ENCODE measurements around the gene ATP8A2.

The ATP8A2 gene

GRCh38 chr13:25982907-25983306 is 611.1 kb downstream of the ATP8A2 start:
- no peak for DNase-seq

DNA sequence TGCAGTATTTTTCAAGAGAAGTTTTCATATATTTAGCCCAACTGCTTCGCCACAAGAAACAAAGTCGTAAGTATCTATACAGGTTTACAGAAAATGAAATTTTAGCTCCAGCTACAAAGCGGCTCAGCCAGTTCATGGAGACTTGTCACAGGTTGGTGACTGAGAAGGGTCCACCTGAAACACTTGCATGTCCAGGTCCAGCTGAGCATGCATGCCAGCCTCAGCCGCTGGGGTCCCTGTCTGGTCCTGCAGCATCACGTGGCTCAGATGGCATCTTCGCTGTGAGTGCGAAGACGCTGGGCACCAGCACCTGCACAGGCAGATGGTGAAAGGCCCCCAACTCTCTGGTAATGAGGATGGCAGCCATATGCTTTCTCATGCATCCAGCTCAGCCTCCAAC is 616.2 kb downstream of the ATP8A2 start:
- no peak for DNase-seq

GRCh38 chr13:25988661-25989060 is 616.9 kb downstream of the ATP8A2 start:
- DNase-seq: no peak

DNA sequence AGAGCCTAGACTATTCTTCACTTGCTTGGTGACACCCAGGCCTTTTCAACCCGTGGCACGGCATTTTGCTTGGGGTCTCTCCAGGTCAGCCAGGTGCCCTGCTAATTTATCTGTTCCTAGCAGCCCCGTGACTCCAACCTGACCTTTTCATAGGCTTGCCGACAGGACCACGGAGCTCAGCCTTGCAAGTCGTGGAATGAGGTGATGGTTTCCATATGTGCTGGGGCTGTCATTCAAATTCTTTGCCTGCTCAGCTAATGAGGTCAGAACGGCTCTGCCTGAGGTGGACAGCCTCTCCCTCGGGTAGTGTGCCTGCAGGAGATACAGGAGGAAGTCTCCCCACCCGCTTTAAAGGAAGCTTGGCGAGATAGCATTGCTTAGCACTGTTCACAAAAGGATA is 619.0 kb downstream of the ATP8A2 start:
- no peak for DNase-seq

DNA sequence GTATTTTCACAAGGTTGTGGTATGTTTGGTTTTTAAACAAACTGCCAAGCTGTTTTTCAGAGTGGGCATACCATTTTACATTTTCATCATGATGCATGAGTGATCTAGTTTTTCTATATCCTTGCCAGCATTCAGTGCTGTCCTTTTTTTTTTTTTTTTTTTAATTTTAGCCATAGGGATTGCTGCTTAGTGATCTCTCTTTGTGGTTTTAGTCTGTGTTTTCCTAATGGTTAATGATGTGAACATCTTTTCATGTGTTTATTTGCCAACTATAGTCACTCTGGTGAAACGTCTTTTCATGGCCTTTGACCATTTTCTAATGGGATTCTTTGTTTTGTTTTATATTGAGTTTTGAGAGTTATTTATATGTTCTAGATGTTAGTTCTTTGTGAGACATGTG is 620.3 kb downstream of the ATP8A2 start:
- DNase-seq: no peak

DNA sequence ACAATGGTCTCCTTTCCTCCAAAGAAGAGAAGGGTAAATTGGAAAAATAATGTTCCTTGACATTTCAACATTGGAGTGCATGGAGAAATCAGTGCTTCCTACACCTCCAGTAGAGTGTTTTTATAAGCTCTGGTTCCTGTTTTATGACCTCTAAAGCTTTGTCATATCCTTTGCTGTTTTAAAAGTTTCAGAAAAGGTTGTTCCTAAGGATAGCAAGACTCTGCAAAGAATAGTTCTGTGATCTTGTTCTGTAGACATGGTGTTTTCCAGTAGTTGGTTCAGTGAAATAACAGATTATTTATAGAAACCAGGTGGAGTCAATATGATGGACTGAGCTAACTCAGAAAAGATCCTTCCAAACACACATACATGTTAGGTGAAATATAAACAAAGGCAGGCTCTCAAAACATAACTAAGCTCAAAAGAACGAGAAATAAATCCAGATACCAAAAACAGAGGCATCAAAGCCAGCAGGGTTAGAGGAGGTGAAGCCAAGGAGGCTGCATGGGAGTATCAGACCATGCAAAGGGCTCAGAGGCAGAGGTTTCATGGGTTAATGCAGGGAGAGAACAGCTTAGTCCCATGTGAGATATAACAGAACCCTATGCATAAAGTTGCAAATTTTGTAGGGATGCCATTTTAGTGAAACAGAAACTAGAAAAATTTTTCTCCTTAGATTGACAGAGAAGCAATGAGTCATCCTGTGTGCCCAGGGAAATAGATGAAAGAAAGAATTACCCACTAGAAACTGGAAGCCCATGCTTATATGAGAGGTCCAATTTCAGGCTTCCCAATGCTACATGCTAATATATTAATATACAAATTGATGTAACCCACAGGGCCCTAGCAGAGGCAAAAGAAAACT is 635.7 kb downstream of the ATP8A2 start:
- no peak for DNase-seq

DNA sequence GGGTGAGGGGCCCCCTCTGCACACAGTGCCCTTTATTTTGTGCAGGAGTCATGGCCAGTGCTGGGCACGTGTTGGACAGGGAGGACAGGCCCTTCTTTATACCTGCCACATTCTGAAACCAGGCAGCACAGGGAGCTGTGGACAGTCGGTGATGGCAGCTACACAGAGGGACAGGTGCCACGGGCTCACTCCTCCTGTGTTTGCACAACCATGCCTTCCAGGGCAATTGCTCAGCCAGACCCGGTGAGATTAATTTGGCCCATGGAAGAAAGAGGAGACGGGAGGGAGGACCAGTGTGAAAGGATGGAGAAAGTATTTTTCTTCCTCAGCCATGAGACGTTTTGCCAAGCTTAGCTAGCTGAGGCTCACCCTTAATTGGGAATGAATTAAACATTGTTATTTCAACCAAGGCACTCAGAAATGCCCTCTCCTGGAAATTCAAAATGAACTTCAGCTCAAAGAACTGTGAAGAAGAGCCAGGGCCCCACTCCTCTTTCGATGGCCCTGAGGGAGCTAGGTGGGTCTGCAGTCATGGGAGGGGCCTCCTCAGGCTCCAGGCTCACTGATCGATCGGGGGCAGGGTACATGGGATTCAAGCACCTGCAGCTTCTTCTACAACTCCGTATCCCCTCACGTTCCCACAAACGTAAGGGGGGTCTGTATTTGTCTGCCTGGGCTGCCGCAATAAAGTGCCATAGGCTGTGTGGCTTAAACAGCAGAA is 638.9 kb downstream of the ATP8A2 start:
- DNase-seq: no peak

DNA sequence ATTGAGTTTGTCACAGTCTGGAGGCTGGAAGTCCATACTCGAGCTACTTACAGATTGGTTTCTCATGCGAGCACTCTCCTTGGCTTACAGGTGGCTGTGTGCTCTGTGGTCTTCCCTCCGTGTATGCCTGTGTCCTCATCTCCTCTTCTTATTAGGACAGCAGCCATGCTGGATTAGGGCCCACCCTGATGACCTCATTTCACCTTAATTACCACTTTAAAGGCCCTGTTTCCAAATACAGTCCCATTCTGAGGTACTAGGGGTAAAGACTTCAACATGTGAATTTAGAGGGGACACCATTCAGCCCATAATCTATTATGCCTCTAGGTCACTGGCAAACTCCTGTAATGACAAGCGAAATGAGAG is 639.4 kb downstream of the ATP8A2 start:
- no peak for DNase-seq

DNA sequence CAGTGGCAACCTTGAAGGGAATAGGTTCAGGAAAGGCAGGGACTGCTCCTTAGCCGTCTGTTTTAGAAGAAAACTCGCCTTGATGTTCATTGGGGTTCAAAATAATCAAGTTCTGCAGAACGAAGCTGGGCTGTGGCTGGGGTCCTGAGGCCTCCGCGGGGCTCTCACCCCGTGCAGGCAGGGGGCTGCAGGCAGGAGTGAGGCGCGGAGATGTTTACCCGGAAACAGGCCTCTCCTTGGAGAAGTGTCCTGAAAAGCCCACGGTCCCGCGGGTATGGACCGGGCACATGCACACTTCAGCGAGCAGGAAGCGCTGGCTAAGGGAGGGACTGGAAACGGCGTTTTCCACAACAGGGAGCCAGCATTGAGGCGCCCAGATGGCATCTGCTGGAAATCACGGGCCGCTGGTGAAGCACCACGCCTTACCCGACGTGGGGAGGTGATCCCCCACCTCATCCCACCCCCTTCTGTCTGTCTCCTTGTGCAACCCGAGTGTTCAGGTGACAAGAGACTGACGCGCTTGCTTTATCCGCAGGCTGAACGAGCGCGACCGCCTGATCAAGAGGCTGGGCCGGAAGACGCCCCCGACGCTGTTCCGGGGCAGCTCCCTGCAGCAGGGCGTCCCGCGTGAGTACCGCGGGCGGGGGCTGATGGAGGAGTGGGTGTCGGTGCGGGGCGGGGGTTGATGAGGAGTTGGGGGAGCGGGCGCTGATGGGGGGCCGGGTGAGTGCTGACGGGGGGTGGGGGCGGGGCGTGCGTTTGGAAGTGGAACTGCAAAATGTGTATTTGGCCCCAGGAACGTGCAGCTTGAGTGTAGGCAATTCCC is 640.4 kb downstream of the ATP8A2 start:
- no peak for DNase-seq

DNA sequence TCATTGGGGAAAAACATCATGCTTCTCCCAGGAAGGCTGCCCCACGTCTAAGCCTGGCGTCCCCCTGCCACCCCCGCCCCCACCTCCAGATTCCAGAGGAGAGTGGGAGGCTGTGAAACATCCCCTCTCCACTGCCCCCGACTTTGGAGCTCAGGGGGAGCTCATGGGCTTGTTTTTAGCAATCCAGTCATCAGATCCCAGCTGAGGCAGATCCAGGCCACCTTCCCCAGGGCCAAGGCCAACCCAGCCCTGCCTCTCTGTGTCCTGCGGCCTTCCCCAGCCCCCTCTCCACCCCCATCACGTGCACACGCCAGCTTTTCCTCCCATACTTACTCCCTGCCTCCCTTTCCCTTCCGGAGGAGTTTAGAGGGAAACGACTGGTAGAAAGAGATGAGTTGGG is 641.2 kb downstream of the ATP8A2 start:
- DNase-seq: no peak

GRCh38 chr13:26015271-26016125 is 643.7 kb downstream of the ATP8A2 start:
- DNase-seq: no peak

GRCh38 chr13:26016189-26016588 is 644.4 kb downstream of the ATP8A2 start:
- no peak for DNase-seq

DNA sequence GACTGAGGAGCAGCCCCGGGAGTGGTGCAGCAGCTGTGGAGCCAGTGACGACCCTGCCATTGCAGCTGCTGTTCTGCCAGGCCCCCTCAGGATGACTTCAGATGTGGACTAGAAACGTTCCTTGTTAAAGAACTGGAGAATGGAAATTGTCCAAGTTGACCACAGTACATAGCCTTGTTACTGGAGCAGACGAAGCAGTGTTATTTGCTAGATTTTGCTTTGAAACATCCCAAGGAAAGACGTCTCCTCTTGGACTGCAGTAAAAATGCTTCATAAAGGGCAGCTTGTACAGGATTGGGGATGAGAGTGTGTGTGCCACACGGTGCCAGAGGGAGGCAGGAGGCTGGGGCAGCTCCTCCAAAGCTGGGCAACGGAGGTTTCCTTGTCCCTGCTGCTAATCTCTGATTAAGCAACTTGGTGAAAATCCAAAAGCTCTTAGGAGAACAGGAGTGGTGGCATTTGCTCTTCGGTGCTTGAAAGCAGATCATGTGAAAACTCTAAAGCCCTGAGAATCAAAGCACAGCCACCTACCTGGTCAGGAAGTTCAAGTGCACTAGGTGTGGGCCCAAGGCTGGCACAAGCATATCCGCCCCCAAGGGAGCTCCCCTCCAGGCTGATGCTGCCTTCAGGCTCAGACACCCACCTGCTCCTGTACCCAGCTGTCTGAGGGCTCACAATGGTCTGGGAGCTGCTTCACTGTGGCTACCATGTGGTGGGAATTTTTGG is 645.6 kb downstream of the ATP8A2 start:
- no peak for DNase-seq

- DNase-seq: no peak
These were observed 646.3 kb downstream of the ATP8A2 start for GRCh38 chr13:26017932-26018665.

DNA sequence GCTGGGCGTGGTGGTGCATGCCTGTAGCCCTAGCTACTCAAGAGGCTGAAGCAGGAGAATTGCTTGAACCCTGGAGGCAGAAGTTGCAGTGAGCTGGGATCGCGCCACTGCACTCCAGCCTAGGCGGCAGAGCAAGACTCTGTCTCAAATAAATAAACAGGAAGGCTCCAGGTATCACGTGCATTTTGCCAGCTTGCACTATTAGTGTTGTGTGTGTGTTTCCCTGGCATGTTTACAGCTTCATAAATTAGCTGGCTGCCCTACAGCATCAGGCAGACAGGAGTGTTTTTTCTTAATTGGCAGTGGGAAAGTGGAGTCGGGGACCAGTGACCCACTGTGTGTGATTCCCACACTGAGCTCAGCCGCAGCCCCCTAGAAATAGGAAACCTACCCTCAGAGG is 647.5 kb downstream of the ATP8A2 start:
- DNase-seq: no peak

- no peak for DNase-seq
These were observed 648.4 kb downstream of the ATP8A2 start for GRCh38 chr13:26019881-26020870.

- no peak for DNase-seq
These were observed 649.1 kb downstream of the ATP8A2 start for GRCh38 chr13:26020891-26021290.

GRCh38 chr13:26021516-26021915 is 649.7 kb downstream of the ATP8A2 start:
- DNase-seq: no peak

DNA sequence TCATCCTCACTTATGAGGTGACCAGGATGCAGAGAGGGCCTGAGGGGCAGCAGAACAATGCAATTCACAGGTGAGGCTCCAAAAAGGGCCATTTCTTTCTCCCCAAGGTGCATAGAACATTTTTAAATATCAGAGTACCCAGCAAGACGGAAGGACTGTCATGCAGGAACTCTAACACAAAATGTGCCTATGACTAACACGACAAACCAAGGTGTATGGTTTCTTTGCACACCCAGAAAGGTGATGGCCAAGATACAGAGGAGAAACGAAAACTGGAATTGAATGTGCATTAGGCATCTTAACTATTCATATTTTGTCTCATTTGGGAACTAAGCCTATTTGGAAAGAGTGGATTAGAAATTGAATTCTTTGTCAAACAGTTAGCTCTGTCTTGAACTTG is 650.2 kb downstream of the ATP8A2 start:
- DNase-seq: no peak

All from NCI-H187 treated with DMSO at 0.1 percent for 48 hours (cell line).